ENCODE results near the gene ZNF668.

Gene ZNF668

DNA sequence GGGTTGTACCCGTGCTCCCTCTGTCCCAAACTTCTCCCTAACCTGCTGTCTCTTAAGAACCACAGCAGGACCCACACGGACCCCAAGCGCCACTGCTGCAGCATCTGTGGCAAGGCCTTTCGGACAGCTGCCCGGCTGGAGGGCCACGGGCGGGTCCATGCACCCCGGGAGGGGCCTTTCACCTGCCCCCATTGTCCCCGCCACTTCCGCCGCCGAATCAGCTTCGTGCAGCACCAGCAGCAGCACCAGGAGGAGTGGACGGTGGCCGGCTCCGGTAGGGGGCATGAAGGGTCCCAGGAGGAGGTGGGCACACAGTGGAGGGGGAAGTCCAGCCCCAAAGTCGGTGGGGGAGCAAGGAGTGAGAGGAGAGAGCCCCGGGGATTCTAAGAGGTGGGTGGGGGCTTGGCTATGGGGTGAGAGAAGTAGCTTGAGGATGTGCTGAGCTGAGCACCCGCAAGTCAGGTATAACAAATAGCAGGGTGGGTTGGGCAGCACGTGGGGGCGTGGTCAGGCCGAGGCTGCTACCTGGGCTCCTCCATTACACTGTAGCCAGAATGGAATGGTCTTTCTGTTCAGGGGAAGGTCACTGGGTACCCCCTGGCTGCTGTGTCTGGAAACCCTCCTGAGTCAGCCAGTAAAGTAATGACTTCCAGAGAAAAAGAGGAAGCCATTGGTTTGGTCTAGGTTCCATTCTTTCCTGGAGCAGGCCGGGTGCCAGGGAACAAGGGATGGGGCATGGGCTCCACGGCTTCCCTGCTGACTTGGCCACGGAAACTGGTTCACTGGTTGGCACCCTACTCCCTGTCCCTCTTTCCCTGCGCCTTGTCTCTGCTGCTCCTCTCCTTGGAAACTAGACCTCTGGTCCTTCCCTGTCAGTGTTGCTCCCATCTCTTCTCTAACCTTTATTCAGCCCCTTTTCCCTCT lies 7.7 kb upstream of the ZNF668 start:
- no peak for DNase-seq

DNA sequence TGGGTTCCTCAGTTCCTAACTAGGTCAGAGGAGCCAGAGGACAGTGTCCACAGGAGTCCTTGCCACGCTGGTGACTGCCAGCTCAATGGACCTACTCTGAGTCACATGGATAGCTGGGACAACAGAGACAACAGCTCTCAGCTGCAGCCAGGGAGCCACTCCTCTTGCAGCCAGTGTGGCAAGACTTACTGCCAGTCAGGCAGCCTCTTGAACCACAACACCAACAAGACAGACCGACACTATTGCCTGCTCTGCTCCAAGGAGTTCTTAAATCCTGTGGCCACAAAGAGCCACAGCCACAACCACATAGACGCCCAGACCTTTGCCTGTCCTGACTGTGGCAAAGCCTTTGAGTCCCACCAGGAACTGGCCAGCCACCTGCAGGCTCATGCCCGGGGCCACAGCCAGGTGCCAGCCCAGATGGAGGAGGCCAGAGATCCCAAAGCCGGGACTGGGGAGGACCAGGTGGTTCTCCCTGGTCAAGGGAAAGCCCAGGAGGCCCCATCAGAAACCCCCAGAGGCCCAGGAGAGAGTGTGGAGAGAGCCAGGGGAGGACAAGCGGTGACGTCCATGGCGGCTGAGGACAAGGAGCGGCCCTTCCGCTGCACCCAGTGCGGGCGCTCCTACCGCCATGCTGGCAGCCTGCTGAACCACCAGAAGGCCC lies 6.8 kb upstream of the ZNF668 start:
- no peak for DNase-seq

DNA sequence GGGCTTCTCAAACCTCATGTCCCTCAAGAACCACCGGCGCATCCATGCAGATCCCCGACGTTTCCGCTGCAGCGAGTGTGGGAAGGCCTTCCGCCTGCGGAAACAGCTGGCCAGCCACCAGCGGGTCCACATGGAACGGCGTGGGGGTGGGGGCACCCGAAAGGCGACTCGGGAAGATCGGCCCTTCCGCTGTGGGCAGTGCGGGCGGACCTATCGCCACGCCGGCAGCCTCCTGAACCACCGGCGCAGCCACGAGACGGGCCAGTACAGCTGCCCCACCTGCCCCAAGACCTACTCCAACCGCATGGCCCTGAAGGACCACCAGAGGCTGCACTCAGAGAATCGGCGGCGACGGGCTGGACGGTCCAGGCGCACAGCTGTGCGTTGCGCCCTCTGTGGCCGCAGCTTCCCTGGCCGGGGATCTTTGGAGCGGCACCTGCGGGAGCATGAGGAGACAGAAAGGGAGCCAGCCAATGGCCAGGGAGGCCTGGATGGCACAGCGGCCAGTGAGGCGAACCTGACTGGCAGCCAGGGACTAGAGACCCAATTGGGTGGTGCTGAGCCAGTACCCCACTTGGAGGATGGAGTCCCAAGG lies 6.1 kb upstream of the ZNF668 start:
- DNase-seq, result no peak

DNA sequence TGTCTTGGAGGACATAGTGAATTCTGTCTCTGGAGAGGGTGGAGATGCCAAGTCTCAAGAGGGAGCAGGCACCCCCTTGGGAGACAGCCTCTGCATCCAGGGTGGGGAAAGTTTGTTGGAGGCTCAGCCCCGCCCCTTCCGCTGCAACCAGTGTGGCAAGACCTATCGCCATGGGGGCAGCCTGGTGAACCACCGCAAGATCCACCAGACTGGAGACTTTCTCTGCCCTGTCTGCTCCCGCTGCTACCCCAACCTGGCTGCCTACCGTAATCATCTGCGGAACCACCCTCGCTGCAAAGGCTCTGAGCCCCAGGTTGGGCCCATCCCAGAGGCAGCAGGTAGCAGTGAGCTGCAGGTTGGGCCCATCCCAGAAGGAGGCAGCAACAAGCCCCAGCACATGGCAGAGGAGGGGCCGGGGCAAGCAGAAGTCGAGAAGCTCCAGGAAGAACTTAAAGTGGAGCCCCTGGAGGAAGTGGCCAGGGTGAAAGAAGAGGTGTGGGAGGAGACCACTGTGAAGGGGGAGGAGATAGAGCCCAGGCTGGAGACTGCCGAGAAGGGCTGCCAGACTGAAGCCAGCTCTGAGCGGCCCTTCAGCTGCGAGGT lies 5.4 kb upstream of the ZNF668 start:
- no peak for DNase-seq

DNA sequence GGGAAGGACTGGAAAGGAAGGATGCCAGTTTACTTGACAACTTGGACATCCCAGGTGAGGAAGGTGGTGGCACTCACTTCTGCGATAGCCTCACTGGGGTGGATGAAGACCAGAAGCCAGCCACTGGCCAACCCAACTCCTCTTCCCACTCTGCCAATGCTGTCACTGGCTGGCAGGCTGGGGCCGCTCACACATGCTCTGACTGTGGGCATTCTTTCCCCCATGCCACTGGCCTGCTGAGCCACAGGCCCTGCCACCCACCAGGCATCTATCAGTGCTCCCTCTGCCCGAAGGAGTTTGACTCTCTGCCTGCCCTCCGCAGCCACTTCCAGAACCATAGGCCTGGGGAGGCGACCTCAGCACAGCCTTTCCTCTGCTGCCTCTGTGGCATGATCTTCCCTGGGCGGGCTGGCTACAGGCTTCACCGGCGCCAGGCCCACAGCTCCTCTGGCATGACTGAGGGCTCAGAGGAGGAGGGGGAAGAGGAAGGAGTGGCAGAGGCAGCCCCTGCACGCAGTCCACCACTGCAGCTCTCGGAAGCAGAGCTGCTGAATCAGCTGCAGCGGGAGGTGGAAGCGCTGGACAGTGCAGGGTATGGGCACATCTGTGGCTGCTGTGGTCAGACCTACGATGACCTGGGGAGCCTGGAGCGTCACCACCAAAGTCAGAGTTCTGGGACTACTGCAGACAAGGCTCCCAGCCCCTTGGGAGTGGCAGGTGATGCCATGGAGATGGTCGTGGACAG lies 4.7 kb upstream of the ZNF668 start:
- no peak for DNase-seq

DNA sequence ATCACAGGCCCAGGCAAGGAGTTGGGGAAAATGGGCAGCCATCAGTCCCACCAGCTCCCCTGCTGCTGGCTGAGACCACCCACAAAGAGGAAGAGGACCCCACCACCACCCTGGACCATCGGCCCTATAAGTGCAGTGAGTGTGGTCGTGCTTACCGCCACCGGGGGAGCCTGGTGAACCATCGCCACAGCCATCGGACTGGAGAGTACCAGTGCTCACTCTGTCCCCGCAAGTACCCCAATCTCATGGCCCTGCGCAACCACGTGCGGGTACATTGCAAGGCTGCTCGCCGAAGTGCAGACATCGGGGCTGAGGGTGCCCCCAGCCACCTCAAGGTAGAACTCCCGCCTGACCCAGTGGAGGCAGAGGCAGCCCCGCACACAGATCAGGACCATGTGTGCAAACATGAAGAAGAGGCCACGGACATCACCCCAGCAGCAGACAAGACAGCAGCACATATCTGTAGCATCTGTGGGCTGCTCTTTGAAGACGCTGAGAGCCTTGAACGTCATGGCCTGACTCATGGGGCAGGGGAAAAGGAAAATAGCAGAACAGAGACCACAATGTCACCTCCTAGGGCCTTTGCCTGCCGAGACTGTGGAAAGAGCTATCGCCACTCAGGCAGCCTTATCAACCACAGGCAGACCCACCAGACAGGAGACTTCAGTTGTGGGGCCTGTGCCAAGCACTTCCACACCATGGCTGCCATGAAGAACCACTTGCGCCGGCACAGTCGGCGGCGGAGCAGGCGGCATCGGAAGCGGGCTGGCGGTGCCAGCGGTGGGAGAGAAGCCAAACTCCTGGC lies 3.8 kb upstream of the ZNF668 start:
- no peak for DNase-seq

DNA sequence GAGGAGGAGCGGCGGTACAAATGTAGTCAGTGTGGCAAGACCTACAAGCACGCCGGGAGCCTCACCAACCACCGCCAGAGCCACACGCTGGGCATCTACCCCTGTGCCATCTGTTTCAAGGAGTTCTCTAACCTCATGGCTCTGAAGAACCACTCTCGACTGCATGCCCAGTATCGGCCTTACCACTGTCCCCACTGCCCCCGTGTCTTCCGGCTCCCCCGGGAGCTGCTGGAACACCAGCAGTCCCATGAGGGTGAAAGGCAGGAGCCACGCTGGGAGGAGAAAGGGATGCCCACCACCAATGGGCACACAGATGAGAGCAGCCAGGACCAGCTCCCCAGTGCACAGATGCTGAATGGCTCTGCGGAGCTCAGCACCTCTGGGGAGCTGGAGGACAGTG lies 3.0 kb upstream of the ZNF668 start:
- no peak for DNase-seq

DNA sequence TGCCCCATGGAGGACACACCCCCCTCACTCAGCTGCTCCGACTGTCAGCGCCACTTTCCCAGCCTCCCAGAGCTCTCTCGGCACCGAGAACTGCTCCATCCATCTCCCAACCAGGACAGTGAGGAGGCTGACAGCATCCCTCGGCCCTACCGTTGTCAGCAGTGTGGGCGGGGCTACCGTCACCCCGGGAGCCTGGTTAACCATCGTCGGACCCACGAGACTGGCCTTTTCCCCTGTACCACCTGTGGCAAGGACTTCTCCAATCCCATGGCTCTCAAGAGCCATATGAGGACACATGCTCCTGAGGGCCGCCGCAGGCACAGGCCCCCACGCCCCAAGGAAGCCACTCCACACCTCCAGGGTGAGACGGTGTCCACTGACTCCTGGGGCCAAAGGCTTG lies 2.3 kb upstream of the ZNF668 start:
- no peak for DNase-seq

DNA sequence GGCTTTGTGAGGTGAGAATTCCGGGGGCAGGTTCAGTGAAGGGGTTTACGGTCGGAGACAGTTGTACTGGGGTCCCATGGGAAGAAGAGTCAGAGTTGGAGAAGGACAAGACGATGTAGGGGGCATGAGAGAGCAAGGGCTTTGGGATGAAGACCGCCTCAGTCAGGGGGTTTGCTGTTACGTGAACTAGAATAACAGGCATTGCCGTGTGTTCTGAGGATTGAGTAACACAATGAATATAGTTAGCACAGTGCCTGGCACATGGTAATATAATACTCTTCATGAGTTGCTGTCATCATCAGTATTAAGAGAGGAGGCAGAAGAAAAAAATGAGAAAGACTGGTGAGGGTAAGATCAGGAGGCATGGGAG lies 759 bp upstream of the ZNF668 start:
- DNase-seq, result no peak

DNA sequence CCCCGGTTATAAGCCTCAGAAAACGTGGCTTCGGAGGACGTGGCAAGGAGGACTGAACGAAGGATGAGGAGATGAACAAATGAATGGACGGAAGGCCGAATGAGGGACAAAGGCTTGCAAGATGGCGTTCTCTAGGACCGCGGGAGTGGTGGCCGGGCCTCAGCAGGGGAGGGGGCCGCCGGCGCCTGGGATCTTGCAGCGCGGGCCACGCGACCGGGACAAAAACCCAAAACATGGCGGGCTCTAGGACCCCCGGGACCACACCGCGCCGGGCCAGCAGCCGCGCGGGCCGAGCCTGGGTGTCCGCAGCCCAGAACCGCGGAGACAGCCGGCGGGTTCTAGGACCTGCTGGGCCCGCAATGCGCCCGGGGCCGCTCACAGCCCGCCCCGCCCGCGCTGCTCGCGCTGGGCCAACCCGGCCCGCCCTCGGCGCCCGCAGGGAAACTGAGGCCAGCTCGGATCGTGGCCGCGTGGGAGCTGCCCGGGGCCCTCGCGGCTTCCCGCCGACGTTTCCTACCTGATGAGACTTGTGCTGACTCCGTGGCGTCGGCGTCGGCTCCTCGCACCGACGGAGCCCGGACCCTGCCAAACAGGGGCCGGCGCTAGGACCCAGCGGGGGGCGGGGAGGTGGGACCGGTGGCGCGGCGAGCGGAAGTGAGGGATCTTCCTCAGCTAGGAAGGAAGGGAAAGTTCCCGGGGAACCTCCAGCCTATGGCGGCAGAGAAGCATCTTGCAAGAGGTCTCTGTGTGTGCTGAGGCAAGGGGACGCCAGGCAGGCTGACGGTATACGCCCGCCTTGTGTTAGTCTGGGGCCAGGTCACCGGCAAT lies 684 bp downstream of the ZNF668 start:
- peak; percentile 85 for DNase-seq

DNA sequence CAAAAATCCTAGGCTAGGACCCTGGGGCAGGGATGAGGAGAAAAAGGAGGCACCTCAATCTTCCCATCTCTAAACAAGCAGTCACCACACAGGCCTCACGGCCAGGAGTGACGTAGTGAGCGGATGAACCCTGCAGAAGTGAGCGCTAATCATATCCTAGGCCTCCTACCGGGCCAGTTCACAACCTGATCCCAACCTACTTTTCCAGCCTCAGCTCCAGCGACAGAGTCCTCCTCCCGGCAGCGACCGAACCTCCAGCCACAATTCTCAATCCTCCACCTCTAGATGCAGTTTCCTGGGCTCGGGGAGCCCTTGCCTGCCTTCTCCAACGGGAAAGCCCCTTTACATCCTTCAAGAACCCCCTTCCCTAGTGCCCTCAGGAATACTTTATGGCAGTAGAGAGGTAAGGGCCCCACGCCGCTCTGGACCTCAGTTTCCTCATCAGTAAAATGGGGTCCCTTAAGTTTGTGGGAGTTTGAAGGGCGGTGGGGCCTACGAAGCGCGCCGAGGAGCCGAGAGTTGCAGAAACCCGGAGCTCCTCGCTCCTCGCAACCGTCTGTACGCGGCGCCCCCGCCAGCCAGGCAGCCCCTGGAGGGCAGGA lies 1.4 kb downstream of the ZNF668 start:
- peak; percentile 41 for DNase-seq

DNA sequence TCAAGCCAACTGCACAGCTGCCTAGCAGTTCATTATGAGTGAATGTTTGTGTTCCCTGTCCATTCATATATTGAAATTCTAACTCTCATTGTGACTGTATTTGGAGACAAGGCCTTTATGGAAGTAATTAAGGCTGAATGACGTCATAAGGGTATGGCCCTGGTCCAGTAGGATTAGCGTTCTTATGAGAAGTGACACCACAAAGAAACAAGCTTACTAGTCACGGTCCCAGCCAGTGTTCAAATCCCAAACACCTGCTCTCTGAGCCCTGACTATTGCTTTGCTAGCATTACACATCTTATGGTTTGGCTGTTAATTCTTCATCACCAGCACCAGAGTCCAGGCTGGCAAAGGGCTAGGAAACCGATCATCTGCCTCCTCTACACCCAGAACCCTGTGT lies 2.2 kb downstream of the ZNF668 start:
- DNase-seq, result no peak

DNA sequence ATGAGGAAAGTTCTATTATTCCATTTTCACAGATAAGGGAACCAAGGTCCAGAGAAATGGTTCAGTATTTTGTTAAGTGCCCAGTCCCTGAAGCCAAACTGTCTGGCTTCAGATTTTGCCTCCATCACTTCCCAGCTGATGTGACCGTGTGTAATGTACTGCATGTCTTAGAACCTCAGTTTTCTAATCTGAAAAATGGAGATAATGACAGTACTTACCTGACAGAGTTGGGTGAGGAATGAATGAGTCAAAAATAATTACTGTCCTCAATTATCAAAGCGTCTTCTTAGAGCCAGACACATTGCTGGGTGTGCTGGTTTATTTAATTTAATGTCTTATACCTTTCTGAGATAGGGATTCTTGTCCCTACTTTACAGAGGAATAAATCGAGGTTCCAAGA lies 6.7 kb downstream of the ZNF668 start:
- DNase-seq, result no peak

DNA sequence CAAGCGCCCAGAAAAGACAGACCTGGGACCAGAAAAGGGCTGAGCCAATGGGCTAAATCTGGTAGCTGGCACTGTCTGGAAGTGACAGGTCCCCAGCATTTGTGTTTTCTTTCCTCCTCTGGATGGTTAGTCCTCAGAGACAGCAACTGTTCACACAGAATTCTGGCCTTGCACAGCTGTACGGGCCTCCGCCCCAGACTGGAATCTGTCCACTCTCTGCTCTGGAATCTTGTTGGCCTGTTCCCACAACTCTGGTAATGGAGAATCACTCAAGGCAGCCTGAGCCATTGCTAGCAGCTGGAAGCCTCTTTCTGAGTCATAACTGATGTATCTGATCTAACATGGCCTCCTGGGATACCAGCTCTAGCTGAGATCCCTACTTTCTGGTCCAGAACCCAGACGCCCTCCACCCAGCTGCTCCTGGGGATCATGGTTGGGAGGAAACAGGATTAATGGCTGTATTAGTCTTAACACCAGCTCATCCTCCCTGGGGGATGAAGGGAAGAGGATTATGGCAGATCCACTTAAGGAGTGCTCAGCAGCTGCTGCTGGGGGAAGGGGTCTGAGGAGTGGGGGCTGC lies 9.1 kb downstream of the ZNF668 start:
- no peak for DNase-seq

DNA sequence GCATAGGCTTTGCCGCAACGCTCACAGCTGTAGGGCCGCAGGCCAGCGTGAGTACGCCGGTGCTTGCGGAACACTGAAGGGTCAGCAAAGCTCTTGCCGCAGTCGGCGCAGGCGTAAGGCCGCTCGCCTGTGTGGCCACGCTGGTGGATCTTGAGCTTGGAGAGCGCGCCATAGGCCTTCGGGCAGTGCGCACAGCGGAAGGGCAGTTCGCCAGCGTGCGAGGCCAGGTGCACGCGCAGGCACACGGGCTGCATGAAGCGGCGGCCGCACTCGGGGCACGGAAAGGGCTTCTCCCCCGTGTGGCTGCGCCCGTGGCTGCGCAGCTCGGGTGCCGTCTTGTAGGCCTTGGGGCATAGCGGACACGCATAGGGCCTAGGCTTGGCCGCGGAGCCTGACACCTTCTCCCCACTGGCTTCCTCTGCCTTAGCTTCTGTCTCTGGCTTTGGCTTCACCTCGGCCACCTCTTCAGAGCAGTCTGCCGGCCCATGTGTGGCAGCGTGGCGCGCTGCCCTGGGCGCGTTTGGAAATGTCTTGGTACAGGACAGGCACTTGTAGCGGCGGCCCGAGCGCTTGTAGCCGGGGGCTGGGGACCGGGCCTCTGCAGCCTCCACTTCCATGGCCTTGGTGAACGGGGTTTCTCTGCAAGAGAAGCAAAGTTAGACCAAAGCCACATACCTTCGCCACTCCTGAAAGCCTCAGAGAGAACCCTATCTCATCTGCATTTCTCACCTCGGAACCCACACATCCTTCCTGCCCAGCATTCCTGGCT lies 10.0 kb downstream of the ZNF668 start:
- DNase-seq, result peak; percentile 21

DNA sequence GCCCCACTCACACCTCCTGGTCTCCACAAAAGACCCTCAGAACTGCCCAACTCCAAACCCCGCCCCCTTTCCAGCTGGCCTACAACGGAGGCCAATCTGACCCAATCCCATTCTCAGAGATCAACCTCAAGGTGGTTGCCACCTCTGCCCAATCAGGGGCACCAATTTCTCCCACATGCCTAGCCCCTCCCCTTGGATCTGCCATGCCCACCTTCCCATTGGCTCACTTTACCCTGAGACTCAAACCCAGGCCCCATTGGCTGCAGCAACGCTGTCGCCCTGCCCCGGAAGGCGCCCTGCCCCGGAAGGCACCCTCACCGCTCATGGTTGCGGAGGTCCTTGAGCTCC lies 10.6 kb downstream of the ZNF668 start:
- no peak for DNase-seq

DNA sequence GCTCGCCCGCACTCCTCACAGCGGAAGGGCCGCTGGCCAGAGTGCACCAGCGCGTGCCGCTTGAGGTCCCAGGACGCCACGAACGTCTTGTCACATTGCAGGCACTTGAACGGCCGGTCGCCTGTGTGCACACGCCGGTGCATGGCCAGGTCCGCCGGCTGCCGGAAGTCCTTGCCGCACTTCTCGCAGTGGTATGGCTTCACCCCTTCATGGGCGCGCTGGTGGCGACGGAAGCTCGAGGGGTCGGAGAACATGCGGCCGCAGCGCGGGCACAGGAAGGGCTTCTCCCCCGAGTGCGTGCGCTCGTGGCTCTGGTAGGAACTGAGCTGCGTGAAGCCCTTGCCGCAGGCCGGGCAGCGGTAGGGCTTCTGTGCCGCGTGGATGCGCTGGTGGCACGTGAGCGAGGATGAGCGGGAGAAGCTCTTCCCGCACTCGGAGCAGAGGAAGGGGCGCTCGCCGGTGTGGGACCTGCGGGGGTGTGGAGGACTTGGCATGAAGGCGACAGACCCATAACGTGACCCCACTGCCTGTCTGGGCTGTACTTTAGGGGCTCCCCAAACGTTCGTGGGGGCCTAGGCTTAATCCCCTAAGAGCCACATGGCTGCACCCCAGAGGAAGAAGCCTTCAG lies 12.1 kb downstream of the ZNF668 start:
- DNase-seq, result no peak

DNA sequence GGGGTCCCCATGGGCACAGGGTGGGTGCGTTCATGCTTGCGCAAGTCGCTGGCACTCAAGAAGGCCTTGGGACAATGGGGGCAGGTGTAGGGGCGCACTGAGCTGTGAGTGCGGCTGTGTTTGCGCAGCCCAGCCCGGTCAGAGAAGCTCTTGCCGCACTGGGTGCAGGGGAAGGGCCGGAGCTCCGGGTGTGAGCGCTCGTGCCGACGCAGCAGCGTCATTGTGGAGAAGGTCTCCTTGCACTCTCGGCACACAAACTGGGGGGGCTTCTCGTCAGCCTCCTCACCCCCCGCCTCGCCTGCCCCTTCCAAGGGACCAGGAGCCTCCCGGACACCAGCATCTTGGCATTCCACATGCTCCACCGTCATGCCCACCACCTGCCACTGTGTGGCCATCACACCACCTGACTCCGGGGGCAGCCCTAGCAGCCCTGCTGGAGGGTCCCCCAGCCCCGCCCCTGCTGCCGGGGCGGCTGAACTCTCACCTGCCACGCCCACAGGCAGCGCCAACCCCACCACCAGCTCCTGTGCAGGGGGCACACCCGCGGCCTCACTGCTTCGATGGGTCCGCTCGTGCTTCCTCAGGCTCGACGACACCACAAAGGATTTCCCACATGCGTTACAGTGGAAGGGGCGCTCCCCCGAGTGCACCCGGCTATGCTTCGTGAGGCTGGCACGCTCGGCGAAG lies 12.8 kb downstream of the ZNF668 start:
- no peak for DNase-seq

Measured in CD4-positive, alpha-beta T cell treated with Interleukin-6 for 4 hours (primary cell).